ENCODE data around the gene FAXDC2. TPM values are rescaled to one million over a fixed set of nuclear protein-coding genes. Genes with fewer than 3 reads are reported as not detected.
A peak's percentile ranks its signal among the peaks of the same experiment; 100 is the strongest.

FAXDC2 gene
- total and polyA plus RNA-seq, 2 of the 13 experiments (the other 11 are each of a cell fraction or from before 2014, with no cell fraction given), result 4.7 to 58.8 TPM

DNA sequence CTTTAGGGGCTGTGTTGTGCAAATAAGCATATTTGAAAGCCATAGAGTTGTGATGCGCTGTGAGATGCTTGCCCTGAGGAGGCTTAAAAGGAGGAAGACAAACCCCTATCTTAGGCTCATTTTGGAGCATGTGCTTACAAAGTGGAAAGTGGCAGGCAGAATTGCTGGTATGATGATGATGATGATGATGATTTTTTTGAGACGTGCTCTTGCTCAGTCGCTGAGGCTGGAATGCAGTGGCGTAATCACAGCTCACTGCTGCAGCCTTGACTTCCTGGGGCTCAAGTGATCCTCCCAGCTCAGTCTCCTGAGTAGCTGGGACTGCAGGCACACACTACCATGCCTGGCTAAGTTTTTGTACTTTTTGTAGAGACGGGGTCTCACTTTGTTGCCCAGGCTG lies 9.7 kb upstream of the FAXDC2 start (continued):
- TF ChIP-seq ZNF446 (CRISPR knock-in tag; IDR thresholded peaks at IDR 0.05), result no peak
- TF ChIP-seq KDM5A (IDR thresholded peaks at IDR 0.05; ENCODE audit: borderline replicate concordance, low read length), result no peak
- no peak for TF ChIP-seq ZNF7 (CRISPR knock-in tag; IDR thresholded peaks at IDR 0.05)
- no peak for TF ChIP-seq ZNF530 (CRISPR knock-in tag; IDR thresholded peaks at IDR 0.05; ENCODE audit: low read depth)
- TF ChIP-seq ZNF225 (CRISPR knock-in tag; IDR thresholded peaks at IDR 0.05), result no peak
- TF ChIP-seq MZF1 (CRISPR knock-in tag; IDR thresholded peaks at IDR 0.05; ENCODE audit: borderline replicate concordance), result no peak
- no peak for TF ChIP-seq ZNF101 (CRISPR knock-in tag; IDR thresholded peaks at IDR 0.05; ENCODE audit: borderline replicate concordance, low read depth)
- no peak for TF ChIP-seq ELF4 (CRISPR knock-in tag; IDR thresholded peaks at IDR 0.05; ENCODE audit: borderline replicate concordance)
- no peak for TF ChIP-seq ZNF816 (CRISPR knock-in tag; IDR thresholded peaks at IDR 0.05; ENCODE audit: borderline replicate concordance)
- TF ChIP-seq ZMYM2 (CRISPR knock-in tag; IDR thresholded peaks at IDR 0.05), result no peak
- no peak for TF ChIP-seq ZNF891 (CRISPR knock-in tag; IDR thresholded peaks at IDR 0.05)
- TF ChIP-seq ZNF629 (CRISPR knock-in tag; conservative IDR thresholded peaks at IDR 0.05), result no peak
- TF ChIP-seq FOXK1 (CRISPR knock-in tag; IDR thresholded peaks at IDR 0.05; ENCODE audit: borderline replicate concordance, low read depth), result no peak
- no peak for TF ChIP-seq CAMTA2 (CRISPR knock-in tag; IDR thresholded peaks at IDR 0.05; ENCODE audit: borderline replicate concordance)
- no peak for TF ChIP-seq ZNF546 (CRISPR knock-in tag; conservative IDR thresholded peaks at IDR 0.05)
- TF ChIP-seq, protein P1, sequence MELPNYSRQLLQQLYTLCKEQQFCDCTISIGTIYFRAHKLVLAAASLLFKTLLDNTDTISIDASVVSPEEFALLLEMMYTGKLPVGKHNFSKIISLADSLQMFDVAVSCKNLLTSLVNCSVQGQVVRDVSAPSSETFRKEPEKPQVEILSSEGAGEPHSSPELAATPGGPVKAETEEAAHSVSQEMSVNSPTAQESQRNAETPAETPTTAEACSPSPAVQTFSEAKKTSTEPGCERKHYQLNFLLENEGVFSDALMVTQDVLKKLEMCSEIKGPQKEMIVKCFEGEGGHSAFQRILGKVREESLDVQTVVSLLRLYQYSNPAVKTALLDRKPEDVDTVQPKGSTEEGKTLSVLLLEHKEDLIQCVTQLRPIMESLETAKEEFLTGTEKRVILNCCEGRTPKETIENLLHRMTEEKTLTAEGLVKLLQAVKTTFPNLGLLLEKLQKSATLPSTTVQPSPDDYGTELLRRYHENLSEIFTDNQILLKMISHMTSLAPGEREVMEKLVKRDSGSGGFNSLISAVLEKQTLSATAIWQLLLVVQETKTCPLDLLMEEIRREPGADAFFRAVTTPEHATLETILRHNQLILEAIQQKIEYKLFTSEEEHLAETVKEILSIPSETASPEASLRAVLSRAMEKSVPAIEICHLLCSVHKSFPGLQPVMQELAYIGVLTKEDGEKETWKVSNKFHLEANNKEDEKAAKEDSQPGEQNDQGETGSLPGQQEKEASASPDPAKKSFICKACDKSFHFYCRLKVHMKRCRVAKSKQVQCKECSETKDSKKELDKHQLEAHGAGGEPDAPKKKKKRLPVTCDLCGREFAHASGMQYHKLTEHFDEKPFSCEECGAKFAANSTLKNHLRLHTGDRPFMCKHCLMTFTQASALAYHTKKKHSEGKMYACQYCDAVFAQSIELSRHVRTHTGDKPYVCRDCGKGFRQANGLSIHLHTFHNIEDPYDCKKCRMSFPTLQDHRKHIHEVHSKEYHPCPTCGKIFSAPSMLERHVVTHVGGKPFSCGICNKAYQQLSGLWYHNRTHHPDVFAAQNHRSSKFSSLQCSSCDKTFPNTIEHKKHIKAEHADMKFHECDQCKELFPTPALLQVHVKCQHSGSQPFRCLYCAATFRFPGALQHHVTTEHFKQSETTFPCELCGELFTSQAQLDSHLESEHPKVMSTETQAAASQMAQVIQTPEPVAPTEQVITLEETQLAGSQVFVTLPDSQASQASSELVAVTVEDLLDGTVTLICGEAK (IDR thresholded peaks at IDR 0.05), result no peak
- TF ChIP-seq, protein P1 (CRISPR knock-in tag; IDR thresholded peaks at IDR 0.05), result no peak
- no peak for TF ChIP-seq RBM22 (optimal IDR thresholded peaks at IDR 0.05; ENCODE audit: low read length)
- TF ChIP-seq AKAP8 (CRISPR knock-in tag; IDR thresholded peaks at IDR 0.05), result no peak
- no peak for TF ChIP-seq SKI (IDR thresholded peaks at IDR 0.05; ENCODE audit: partially characterized antibody)
- no peak for TF ChIP-seq NFKBIZ (CRISPR knock-in tag; IDR thresholded peaks at IDR 0.05)
- no peak for TF ChIP-seq ZIK1 (CRISPR knock-in tag; IDR thresholded peaks at IDR 0.05; ENCODE audit: borderline replicate concordance, low read depth)
- TF ChIP-seq HDAC2 (CRISPR knock-in tag; IDR thresholded peaks at IDR 0.05), result peak; percentile 71; the same call in 1 of the 2 replicates
- no peak for TF ChIP-seq GTF2F1 (IDR thresholded peaks at IDR 0.05; ENCODE audit: low read length)
- no peak for TF ChIP-seq ZNF33A (CRISPR knock-in tag; IDR thresholded peaks at IDR 0.05; ENCODE audit: borderline replicate concordance)
- no peak for TF ChIP-seq TOPORS (CRISPR knock-in tag; IDR thresholded peaks at IDR 0.05)

All from HepG2 (cell line).